Uterus (tissue), 4 donors: ENCODE results near the gene DNM3. TPM values are rescaled to one million over a fixed set of nuclear protein-coding genes. Genes with fewer than 3 reads are reported as not detected.

Experiments
- DNase-seq, 2 donors: peaks; one replicate each; pipeline ENCODE4 v3.0.0-alpha.2; 2019 to 2020
- H3K27ac ChIP-seq, 2 donors: fragments of 200-600 bp; sonication (generic); 1 replicate in 1 of 2; 2 replicates in 1 of 2; pipeline ENCODE4 v1.5.1; 2016 to 2018
- H3K27me3 ChIP-seq, 2 donors: fragments of 200-600 bp; sonication (generic); one replicate each; pipeline ENCODE4 v1.5.1; 2018 to 2019; ENCODE audit warnings: control low read depth in 1 of 2
- H3K36me3 ChIP-seq, 2 donors: fragments of 200-600 bp; sonication (generic); one replicate each; pipeline ENCODE4 v1.5.1; 2019; ENCODE audit warnings: control low read depth in 1 of 2
- H3K4me1 ChIP-seq, 2 donors: fragments of 200-600 bp; sonication (generic); one replicate each; pipeline ENCODE4 v1.5.1; 2018 to 2019; ENCODE audit warnings: control low read depth in 1 of 2
- H3K4me3 ChIP-seq, 2 donors: fragments of 200-600 bp; sonication (generic); 1 replicate in 1 of 2; 2 replicates in 1 of 2; pipeline ENCODE4 v1.5.1; 2018 to 2019; ENCODE audit warnings: mild to moderate bottlenecking in 1 of 2
- H3K9me3 ChIP-seq, 2 donors: fragments of 200-600 bp; sonication (generic); one replicate each; pipeline ENCODE4 v1.5.1; 2019; ENCODE audit warnings: control low read depth in 1 of 2
- CTCF ChIP-seq, 4 experiments: fragments of 200-600 bp in 2 of 4; fragments of 450-650 bp in 2 of 4; sonication (generic) in 2 of 4; IDR thresholded peaks; one replicate each; pipeline ENCODE4 v1.5.1; 2016 to 2019; ENCODE audit warnings: antibody characterized with exemption in 4 of 4, mild to moderate bottlenecking in 2 of 4, moderate library complexity in 1 of 4
- POLR2A ChIP-seq, 2 donors: fragments of 450-650 bp; IDR thresholded peaks; one replicate each; pipeline ENCODE4 v1.6.1; 2016; ENCODE audit warnings: antibody characterized with exemption in 2 of 2, mild to moderate bottlenecking in 1 of 2, moderate library complexity in 1 of 2
- intact Hi-C: fragments of 100-400 bp; cut with DNase I; formaldehyde crosslinking; loops from one replicate; pipeline ENCODE4 v1.15.1; 2023; ENCODE audit warnings: low total_unique reads
- total RNA-seq, 4 donors: library from RNA; depleted of rRNA in 3 of 4; stranded (reverse); fragments of >200 nt in 3 of 4; gene quantifications; one replicate each; pipeline versions ENCODE4 v1.1.0 to v1.2.4, GENCODE V29; 2014 to 2023
- donor health status: DM: yes; HTN: yes; CAD: no.

The DNM3 gene
- total RNA-seq, 4 donors from 2014 or later = 4.7 to 49.2 (median 14.6) TPM

GRCh38 chr1:172390301-172390682 is 549.0 kb downstream of the DNM3 start:
- DNase-seq = no peak
- Histone ChIP-seq H3K27me3 (no peaks in the 10 kb centered on the region), H3K4me3 (no peak overlapping the region), H3K36me3 (no peaks in the 10 kb centered on the region), H3K9me3 (no peaks in the 10 kb centered on the region), H3K4me1 (peaks cover 0 to 3% of the 10 kb centered on the region in 2 donors), H3K27ac (peak overlapping the region; percentile 78 to 85)
- intact Hi-C loops = no loop called here
- TF ChIP-seq CTCF (IDR thresholded peaks at IDR 0.05) (peak in 1 of 4 experiments; percentile 5), POLR2A (IDR thresholded peaks at IDR 0.05) (no peak)

DNA sequence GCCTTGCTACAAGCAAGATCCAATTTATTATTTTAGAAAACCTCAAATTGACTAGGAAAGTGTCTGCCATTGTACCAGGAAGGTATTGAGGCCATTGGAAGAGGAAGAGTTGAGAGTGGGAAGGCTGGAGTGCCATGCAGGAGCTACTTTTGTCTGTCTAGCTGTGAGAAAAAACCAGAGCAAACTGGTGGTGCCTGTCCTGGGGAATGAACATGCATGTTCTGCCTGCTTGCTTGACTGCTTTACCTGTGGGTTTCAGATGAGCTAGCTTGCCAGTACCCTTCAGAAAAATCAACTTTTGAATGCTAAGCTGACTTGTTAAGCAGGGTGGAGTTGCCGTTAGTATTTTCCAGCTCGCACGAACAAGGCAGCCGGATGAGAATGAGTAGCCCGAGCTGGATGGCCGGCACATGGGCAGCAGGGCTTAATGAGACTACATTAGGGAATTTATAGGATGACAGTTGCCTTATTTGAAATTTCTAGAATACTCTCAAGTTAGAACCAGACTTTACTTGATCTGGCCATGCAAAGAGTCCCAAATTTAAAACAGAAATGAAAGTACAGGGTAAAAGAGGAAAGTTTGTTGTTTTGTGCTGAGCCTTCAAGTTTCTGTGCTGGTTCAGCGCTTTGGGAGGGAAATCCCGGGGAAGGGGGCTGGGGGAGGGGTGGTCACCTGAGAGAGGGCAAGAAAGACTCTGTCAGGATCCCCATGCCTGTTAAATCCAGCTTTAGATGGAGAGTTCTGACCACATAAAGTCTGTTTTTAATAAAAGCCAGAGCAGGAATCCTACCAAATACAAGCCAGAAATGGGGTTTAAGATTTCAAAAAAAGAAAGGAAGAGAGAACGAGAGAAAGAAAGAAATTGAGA is 549.6 kb downstream of the DNM3 start:
- no peaks in the 10 kb centered on the region for H3K9me3 ChIP-seq
- no peaks in the 10 kb centered on the region for H3K27me3 ChIP-seq
- peak overlapping the region; percentile 12 to 19 for H3K4me3 ChIP-seq
- no peak for TF ChIP-seq POLR2A (IDR thresholded peaks at IDR 0.05)
- TF ChIP-seq CTCF (IDR thresholded peaks at IDR 0.05) = no peak
- intact Hi-C loops = no loop called here
- H3K27ac ChIP-seq = peak overlapping the region; percentile 78 to 85
- H3K36me3 ChIP-seq = no peaks in the 10 kb centered on the region
- H3K4me1 ChIP-seq = peaks cover 0 to 3% of the 10 kb centered on the region in 2 donors
- peak; percentile 21 to 34 for DNase-seq

GRCh38 chr1:172391976-172392375 is 550.7 kb downstream of the DNM3 start:
- TF ChIP-seq CTCF (IDR thresholded peaks at IDR 0.05) = no peak
- TF ChIP-seq POLR2A (IDR thresholded peaks at IDR 0.05) = no peak
- no peaks in the 10 kb centered on the region for H3K27me3 ChIP-seq
- no peak for DNase-seq
- H3K9me3 ChIP-seq = no peaks in the 10 kb centered on the region
- peak overlapping the region; percentile 78 to 85 for H3K27ac ChIP-seq
- intact Hi-C loops = no loop called here
- peaks cover 0 to 4% of the 10 kb centered on the region in 2 donors for H3K4me1 ChIP-seq
- no peaks in the 10 kb centered on the region for H3K36me3 ChIP-seq
- H3K4me3 ChIP-seq = no peak overlapping the region

DNA sequence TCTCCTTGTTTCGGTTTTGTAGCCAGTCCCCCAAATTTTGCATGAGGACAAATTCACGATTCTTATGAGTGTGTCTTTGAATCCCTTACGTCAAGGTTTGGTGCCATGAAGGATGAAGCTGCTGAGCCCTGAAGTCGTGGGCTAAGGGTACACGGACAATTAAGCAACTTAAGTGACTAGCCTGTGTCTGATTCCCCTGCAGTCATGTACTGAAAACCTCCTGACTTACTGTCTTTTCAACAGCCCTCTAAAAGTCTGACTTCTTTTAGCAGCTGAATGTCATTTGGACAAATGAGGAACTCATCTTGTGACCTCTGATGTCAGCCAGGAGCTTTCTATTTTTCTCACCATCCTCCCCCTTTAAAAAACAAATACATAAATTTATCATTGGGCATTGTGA is 552.1 kb downstream of the DNM3 start:
- intact Hi-C loops = no loop called here
- TF ChIP-seq CTCF (IDR thresholded peaks at IDR 0.05) = no peak
- TF ChIP-seq POLR2A (IDR thresholded peaks at IDR 0.05) = no peak
- H3K9me3 ChIP-seq = no peaks in the 10 kb centered on the region
- DNase-seq = no peak
- no peak overlapping the region for H3K4me3 ChIP-seq
- H3K36me3 ChIP-seq = no peaks in the 10 kb centered on the region
- no peaks in the 10 kb centered on the region for H3K27me3 ChIP-seq
- peak overlapping the region; percentile 78 to 85 for H3K27ac ChIP-seq
- H3K4me1 ChIP-seq = peaks cover 0 to 17% of the 10 kb centered on the region in 2 donors

DNA sequence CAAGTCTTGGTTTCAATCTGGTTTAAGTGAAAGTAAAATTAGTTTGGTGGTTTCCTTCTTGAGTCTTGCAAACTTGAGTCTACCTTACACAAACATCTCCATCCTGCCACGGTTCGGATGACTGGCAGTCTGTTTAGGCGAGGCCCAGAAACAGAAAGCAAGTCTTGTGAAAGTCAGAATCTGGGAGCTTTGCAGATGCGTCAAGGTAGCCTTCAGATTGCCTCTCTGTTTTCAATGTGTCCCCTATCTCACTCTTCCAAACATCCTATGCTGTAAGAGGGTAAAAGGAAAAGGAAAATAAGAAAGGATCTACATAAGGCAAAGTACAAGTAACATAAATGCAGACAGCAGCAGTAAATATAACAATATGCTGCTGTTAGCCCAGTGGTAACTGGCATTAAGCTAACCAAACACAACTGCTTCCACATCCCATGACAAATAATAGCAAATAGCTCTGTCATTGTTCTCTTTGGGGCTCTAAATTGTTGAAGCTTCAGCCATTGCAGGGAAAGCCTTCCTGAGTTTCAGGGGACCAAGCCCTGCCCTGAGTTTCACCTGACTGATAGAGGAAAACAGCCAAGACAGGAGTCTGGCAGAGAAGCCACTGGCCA is 552.9 kb downstream of the DNM3 start:
- H3K9me3 ChIP-seq = no peaks in the 10 kb centered on the region
- no peak for TF ChIP-seq CTCF (IDR thresholded peaks at IDR 0.05)
- TF ChIP-seq POLR2A (IDR thresholded peaks at IDR 0.05) = no peak
- peak in 1 of 2 donors; percentile 41 for DNase-seq
- peak overlapping the region; percentile 78 to 85 for H3K27ac ChIP-seq
- intact Hi-C loops = no loop called here
- no peak overlapping the region for H3K4me3 ChIP-seq
- peaks cover 0 to 21% of the 10 kb centered on the region in 2 donors for H3K4me1 ChIP-seq
- H3K27me3 ChIP-seq = no peaks in the 10 kb centered on the region
- H3K36me3 ChIP-seq = no peaks in the 10 kb centered on the region
